Upper lobe of left lung (tissue), 4 donors: ENCODE measurements around the gene ANKRD34C.

Experiments used
- CTCF ChIP-seq, 6 experiments: fragments of 450-650 bp in 4 of 6; fragments of 200-600 bp in 2 of 6; sonication (generic) in 2 of 6; IDR thresholded peaks; one replicate each; pipeline ENCODE4 v1.5.1; 2016 to 2019; ENCODE audit warnings: antibody characterized with exemption in 6 of 6
- EP300 ChIP-seq, 4 donors: sonication (generic); formaldehyde crosslinking; IDR thresholded peaks; one replicate each; pipeline ENCODE4 v1.5.1; 2017; ENCODE audit warnings: antibody characterized with exemption in 4 of 4, control low read depth in 2 of 4
- POLR2A ChIP-seq, 4 donors: fragments of 450-650 bp; IDR thresholded peaks; one replicate each; pipeline ENCODE4 v1.5.1; 2016 to 2017; ENCODE audit warnings: antibody characterized with exemption in 4 of 4, mild to moderate bottlenecking in 2 of 4
- POLR2AphosphoS5 ChIP-seq, 2 donors: sonication (generic); formaldehyde crosslinking; IDR thresholded peaks; one replicate each; pipeline ENCODE4 v1.5.1; 2017; ENCODE audit warnings: antibody characterized with exemption in 2 of 2

- TF ChIP-seq CTCF (IDR thresholded peaks at IDR 0.05), result no peak
- no peak for TF ChIP-seq POLR2A (IDR thresholded peaks at IDR 0.05)
- no peak for TF ChIP-seq POLR2AphosphoS5 (IDR thresholded peaks at IDR 0.05)
- TF ChIP-seq EP300 (IDR thresholded peaks at IDR 0.05), result no peak
Observed at GRCh38 chr15:79292011-79292410, 9.5 kb downstream of the ANKRD34C start.
